Neural cell (in vitro differentiated cells): ENCODE results near the gene SKIC8.

ENCODE experiments used
- EZH2 ChIP-seq: fragments of 200-600, 300-800 bp; shearing (Covaris generic), sonication (generic); IDR thresholded peaks from 2 replicates; pipeline ENCODE4 v1.6.1; 2014; ENCODE audit warnings: antibody characterized with exemption, low read length, borderline replicate concordance, mild to moderate bottlenecking; ENCODE audit not compliant: insufficient read depth, poor library complexity, severe bottlenecking
- POLR2AphosphoS5 ChIP-seq: IDR thresholded peaks from 2 replicates; pipeline ENCODE4 v1.6.1; 2012
- TF ChIP-seq, protein P1 (sequence below): fragments of 450-650 bp; IDR thresholded peaks from 2 replicates; pipeline ENCODE4 v1.5.1; 2014; ENCODE audit warnings: antibody characterized with exemption, mild to moderate bottlenecking, moderate library complexity; ENCODE audit not compliant: poor library complexity, severe bottlenecking

DNA sequence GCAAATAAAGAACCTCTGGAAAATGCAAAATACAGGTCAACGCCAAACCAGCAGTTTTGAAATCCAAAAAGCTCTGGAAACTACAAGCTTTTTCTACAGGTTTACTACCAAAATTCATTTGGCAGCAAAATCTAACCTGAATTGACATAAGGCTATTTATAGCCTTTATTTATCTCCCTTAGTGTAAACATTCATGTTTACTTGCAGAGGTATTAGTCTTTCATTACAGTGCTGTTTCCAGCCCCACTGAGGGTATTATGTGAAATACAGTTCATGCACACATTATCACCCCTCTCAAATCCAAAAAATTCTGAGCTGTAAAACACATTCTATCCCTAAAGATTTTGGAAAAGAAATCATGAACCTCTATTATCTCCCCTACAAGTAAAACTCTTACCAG lies 7.2 kb downstream of the SKIC8 start:
- TF ChIP-seq, protein P1, sequence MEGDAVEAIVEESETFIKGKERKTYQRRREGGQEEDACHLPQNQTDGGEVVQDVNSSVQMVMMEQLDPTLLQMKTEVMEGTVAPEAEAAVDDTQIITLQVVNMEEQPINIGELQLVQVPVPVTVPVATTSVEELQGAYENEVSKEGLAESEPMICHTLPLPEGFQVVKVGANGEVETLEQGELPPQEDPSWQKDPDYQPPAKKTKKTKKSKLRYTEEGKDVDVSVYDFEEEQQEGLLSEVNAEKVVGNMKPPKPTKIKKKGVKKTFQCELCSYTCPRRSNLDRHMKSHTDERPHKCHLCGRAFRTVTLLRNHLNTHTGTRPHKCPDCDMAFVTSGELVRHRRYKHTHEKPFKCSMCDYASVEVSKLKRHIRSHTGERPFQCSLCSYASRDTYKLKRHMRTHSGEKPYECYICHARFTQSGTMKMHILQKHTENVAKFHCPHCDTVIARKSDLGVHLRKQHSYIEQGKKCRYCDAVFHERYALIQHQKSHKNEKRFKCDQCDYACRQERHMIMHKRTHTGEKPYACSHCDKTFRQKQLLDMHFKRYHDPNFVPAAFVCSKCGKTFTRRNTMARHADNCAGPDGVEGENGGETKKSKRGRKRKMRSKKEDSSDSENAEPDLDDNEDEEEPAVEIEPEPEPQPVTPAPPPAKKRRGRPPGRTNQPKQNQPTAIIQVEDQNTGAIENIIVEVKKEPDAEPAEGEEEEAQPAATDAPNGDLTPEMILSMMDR, result no peak
- TF ChIP-seq POLR2AphosphoS5 (no peak), EZH2 (no peak)
